Brain microvascular endothelial cell (primary cell): Measurements from ENCODE around the gene SLC16A13.

Experiments
- DNase-seq: peaks from one replicate; pipeline ENCODE4 v3.0.0-alpha.2; 2020
- H3K27ac ChIP-seq: fragments of 250-450 bp; sonication (Bioruptor Pico); 2 replicates; pipeline ENCODE4 v1.5.1; 2020; ENCODE audit warnings: mild to moderate bottlenecking, moderate library complexity
- H3K27me3 ChIP-seq: fragments of 250-450 bp; sonication (Bioruptor Pico); replicated peaks from 2 replicates; pipeline ENCODE4 v1.5.1; 2020; ENCODE audit warnings: mild to moderate bottlenecking
- H3K36me3 ChIP-seq: fragments of 250-450 bp; sonication (Bioruptor Pico); replicated peaks from 2 replicates; pipeline ENCODE4 v1.5.1; 2020; ENCODE audit warnings: mild to moderate bottlenecking
- H3K4me3 ChIP-seq: 2 replicates; pipeline ENCODE4 v1.5.1; 2011; ENCODE audit warnings: low read depth, mild to moderate bottlenecking, control low read depth, low read length, moderate library complexity
- CTCF ChIP-seq: IDR thresholded peaks from 2 replicates; pipeline ENCODE4 v1.5.1; 2011; ENCODE audit warnings: low read depth, mild to moderate bottlenecking, moderate library complexity, low read length, control low read depth, inconsistent platforms; ENCODE audit errors: missing control alignments
- in situ Hi-C: cut with HindIII; loops from 2 replicates; pipeline ENCODE4 v1.10.0; 2017; ENCODE audit warnings: low sequenced_read_pairs, low pct_ligation_motif_present

SLC16A13 gene

GRCh38 chr17:7002288-7003047 lies 33.3 kb upstream of the SLC16A13 start:
- Histone ChIP-seq H3K27me3 (no peaks in the 10 kb centered on the region), H3K4me3 (no peak overlapping the region), H3K36me3 (peaks cover 27% of the 10 kb centered on the region), H3K27ac (no peak overlapping the region)
- in situ Hi-C loops, result no loop called here
- TF ChIP-seq CTCF, result no peak
- DNase-seq, result no peak

- Histone ChIP-seq H3K36me3 (peaks cover 26% of the 10 kb centered on the region), H3K27ac (no peak overlapping the region), H3K4me3 (no peak overlapping the region), H3K27me3 (no peaks in the 10 kb centered on the region)
- no peak for DNase-seq
- TF ChIP-seq CTCF, result no peak
- in situ Hi-C loops, result no loop called here
These were observed 32.1 kb upstream of the SLC16A13 start for GRCh38 chr17:7003745-7004144.

- in situ Hi-C loops, result no loop called here
- H3K36me3 ChIP-seq, result peaks cover 20% of the 10 kb centered on the region
- DNase-seq, result peak; percentile 43
- no peak overlapping the region for H3K4me3 ChIP-seq
- H3K27ac ChIP-seq, result no peak overlapping the region
- H3K27me3 ChIP-seq, result no peaks in the 10 kb centered on the region
- TF ChIP-seq CTCF, result peak; percentile 70
These were observed 31.2 kb upstream of the SLC16A13 start for GRCh38 chr17:7004398-7005253.

DNA sequence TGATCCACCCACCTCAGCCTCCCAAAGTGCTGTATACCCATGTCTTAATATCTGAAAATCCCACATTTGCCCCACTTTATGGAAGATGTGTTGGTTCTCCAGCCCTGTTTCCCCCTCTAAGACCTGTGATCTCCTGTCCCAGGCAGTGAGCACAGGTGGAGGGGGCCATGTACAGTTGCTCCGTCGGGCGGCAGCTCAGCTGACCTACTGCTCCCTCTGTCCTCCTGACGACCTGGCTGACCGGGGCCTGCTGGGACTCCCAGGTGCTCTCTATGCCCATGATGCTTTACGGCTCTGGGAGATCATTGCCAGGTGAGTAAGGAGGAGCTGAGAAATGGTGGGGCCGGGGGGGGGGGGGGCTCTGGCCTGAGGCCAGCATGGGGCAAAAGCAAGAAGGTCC lies 30.1 kb upstream of the SLC16A13 start:
- Histone ChIP-seq H3K4me3 (no peak overlapping the region), H3K27ac (no peak overlapping the region), H3K36me3 (peaks cover 20% of the 10 kb centered on the region), H3K27me3 (no peaks in the 10 kb centered on the region)
- no peak for DNase-seq
- in situ Hi-C loops, result no loop called here
- no peak for TF ChIP-seq CTCF

DNA sequence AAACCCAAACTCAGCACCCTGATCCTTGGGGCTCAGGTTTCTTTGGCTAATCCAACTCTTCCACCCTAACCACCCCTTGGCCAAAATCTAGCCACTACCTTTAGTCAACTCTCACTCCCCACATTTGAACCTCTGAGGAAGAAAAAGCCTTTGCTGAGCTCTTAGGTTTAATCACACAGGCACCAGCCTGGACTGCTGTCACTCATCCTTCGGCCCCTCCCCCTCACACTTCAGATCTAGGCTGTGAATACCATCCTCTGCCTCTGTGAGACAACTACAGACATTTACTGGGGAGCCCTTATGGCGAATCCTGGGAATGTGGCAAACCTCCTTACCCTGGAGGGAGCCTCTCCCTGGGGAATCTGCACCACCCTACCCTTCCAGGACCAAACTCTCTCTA lies 28.7 kb upstream of the SLC16A13 start:
- H3K27ac ChIP-seq, result no peak overlapping the region
- H3K36me3 ChIP-seq, result peaks cover 10% of the 10 kb centered on the region
- H3K27me3 ChIP-seq, result no peaks in the 10 kb centered on the region
- H3K4me3 ChIP-seq, result no peak overlapping the region
- DNase-seq, result no peak
- TF ChIP-seq CTCF, result no peak
- in situ Hi-C loops, result no loop called here
